Stomach (tissue), 4 donors: ENCODE data around the gene CKLF.

Experiments used
- EP300 ChIP-seq: sonication (generic); formaldehyde crosslinking; IDR thresholded peaks from one replicate; pipeline ENCODE4 v1.6.1; 2017; ENCODE audit warnings: antibody characterized with exemption
- POLR2A ChIP-seq, 4 donors: fragments of 450-650 bp; IDR thresholded peaks; one replicate each; pipeline ENCODE4 v1.6.1; 2016; ENCODE audit warnings: antibody characterized with exemption in 4 of 4, control low read depth in 2 of 4, mild to moderate bottlenecking in 1 of 4, moderate library complexity in 1 of 4
- POLR2AphosphoS5 ChIP-seq, 3 donors: sonication (generic); formaldehyde crosslinking; IDR thresholded peaks; one replicate each; pipeline ENCODE4 v1.6.1; 2016; ENCODE audit warnings: antibody characterized with exemption in 3 of 3
- TF ChIP-seq, protein P1 (sequence below), 7 experiments: fragments of 450-650 bp in 4 of 7; fragments of 200-600 bp in 3 of 7; sonication (generic) in 3 of 7; IDR thresholded peaks; one replicate each; pipeline ENCODE4 v1.5.1; 2016 to 2019; ENCODE audit warnings: antibody characterized with exemption in 7 of 7, control low read depth in 2 of 7, mild to moderate bottlenecking in 1 of 7

DNA sequence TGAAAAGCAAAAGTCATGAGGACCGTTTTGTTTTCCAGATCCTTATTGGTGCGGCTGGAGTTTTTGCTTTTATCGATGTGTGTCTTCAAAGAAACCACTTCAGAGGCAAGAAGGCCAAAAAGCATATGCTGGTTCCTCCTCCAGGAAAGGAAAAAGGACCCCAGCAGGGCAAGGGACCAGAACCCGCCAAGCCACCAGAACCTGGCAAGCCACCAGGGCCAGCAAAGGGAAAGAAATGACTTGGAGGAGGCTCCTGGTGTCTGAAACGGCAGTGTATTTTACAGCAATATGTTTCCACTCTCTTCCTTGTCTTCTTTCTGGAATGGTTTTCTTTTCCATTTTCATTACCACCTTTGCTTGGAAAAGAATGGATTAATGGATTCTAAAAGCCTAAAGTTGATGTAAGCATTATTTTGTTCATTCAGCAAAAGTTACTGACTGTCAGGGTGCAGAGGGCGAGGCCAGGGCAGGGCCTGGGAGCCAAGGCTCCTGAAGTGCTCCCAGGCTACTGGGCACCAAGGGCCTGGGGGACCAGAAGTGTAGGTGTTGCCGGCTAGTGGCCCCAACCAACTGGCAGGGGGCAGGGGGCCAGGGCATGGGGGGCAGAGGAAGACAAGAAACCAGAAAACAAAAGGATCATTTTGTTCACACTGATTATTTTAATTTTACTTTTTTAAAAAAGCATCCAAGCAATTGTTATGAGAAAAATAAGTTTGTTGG is 35.7 kb downstream of the CKLF start:
- TF ChIP-seq, protein P1, sequence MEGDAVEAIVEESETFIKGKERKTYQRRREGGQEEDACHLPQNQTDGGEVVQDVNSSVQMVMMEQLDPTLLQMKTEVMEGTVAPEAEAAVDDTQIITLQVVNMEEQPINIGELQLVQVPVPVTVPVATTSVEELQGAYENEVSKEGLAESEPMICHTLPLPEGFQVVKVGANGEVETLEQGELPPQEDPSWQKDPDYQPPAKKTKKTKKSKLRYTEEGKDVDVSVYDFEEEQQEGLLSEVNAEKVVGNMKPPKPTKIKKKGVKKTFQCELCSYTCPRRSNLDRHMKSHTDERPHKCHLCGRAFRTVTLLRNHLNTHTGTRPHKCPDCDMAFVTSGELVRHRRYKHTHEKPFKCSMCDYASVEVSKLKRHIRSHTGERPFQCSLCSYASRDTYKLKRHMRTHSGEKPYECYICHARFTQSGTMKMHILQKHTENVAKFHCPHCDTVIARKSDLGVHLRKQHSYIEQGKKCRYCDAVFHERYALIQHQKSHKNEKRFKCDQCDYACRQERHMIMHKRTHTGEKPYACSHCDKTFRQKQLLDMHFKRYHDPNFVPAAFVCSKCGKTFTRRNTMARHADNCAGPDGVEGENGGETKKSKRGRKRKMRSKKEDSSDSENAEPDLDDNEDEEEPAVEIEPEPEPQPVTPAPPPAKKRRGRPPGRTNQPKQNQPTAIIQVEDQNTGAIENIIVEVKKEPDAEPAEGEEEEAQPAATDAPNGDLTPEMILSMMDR (IDR thresholded peaks at IDR 0.05): no peak
- no peak for TF ChIP-seq EP300
- no peak for TF ChIP-seq POLR2AphosphoS5 (IDR thresholded peaks at IDR 0.05)
- no peak for TF ChIP-seq POLR2A (IDR thresholded peaks at IDR 0.05)
